Stimulated activated CD4-positive, alpha-beta T cell treated with anti-CD3 and anti-CD28 coated beads, Interleukin-15, amount 100 ng/mL, for 1 hour (primary cell): Measurements from ENCODE around the gene NOXA1.
"Not testable (repeated sequence)": the region's sequence is repeated elsewhere in the genome, so short reads cannot be mapped to it uniquely, and the experiment has no call there.

Source experiments
- DNase-seq, 2 donors: peaks; one replicate each; pipeline ENCODE4 v3.0.0-alpha.2; 2020; ENCODE audit warnings: low read depth in 1 of 2, low spot score in 1 of 2

Gene NOXA1

GRCh38 chr9:137464291-137464999 is 41.3 kb downstream of the NOXA1 start:
- no peak for DNase-seq

- no peak for DNase-seq
Observed at GRCh38 chr9:137465000-137465719, 42.0 kb downstream of the NOXA1 start.

- no peak for DNase-seq
Observed at GRCh38 chr9:137465720-137466388, 42.7 kb downstream of the NOXA1 start.

GRCh38 chr9:137466389-137467085 is 43.3 kb downstream of the NOXA1 start:
- not testable (repeated sequence) for DNase-seq

GRCh38 chr9:137467161-137467581 is 44.0 kb downstream of the NOXA1 start:
- DNase-seq: no peak

- DNase-seq: no peak
Observed at GRCh38 chr9:137467896-137468295, 44.7 kb downstream of the NOXA1 start.

GRCh38 chr9:137470785-137471184 is 47.6 kb downstream of the NOXA1 start:
- no peak for DNase-seq

GRCh38 chr9:137474271-137474670 is 51.1 kb downstream of the NOXA1 start:
- DNase-seq: no peak

- no peak for DNase-seq
Observed at GRCh38 chr9:137475666-137476065, 52.5 kb downstream of the NOXA1 start.

- no peak for DNase-seq
Observed at GRCh38 chr9:137476856-137477255, 53.7 kb downstream of the NOXA1 start.

- DNase-seq: no peak
Observed at GRCh38 chr9:137477778-137478612, 54.8 kb downstream of the NOXA1 start.

GRCh38 chr9:137478613-137478961 is 55.4 kb downstream of the NOXA1 start:
- DNase-seq: no peak

GRCh38 chr9:137478962-137479861 is 56.0 kb downstream of the NOXA1 start:
- DNase-seq: no peak

GRCh38 chr9:137479892-137480685 is 56.9 kb downstream of the NOXA1 start:
- DNase-seq: no peak

GRCh38 chr9:137480686-137481683 is 57.8 kb downstream of the NOXA1 start:
- DNase-seq: no peak

- no peak for DNase-seq
Observed at GRCh38 chr9:137482094-137482781, 59.0 kb downstream of the NOXA1 start.
